ENCODE results near the gene LARP7.
"Not testable (repeated sequence)": the region's sequence is repeated elsewhere in the genome, so short reads cannot be mapped to it uniquely, and the experiment has no call there.

Gene LARP7

DNA sequence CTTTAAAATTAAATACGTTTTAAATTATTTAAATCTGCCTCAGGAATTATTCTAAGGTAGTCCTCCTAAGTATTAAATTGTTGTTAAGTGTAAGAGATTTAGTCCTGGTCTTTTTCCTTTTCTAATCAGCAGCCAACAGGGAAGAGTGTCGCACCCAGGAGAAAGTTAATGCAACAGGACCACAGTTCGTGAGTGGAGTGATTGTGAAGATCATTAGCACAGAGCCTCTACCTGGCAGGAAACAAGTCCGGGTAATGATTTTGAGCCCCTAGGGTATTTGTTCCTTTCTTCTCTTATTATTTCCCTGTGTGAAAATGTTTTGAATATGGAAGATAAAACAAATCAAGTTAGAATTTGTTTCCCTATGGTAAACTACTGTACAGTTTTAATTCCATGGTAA, 13.4 kb downstream of the LARP7 start:
- DNase-seq (ENCODE audit: low read depth in 2 of 2): no peak

DNA sequence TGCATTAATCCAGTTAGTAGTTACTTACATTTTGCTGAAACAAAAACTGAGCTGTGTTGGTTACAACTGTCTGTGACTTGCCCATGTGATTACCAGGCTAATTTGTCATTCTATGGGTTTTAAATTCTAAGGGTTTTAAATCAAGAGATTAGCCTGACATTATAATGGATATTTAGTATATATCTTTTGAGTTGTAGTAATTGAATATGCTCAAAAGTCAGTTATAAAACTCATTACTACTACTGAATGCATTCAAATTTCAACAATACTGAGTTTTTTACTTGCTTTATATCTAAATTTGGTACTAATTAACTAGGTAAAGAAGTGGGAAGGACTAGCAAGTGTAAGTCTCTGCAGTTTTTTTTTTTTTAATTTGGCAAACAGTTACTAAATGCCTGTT, 14.7 kb downstream of the LARP7 start:
- no peak for DNase-seq (ENCODE audit: low read depth in 2 of 2)

DNA sequence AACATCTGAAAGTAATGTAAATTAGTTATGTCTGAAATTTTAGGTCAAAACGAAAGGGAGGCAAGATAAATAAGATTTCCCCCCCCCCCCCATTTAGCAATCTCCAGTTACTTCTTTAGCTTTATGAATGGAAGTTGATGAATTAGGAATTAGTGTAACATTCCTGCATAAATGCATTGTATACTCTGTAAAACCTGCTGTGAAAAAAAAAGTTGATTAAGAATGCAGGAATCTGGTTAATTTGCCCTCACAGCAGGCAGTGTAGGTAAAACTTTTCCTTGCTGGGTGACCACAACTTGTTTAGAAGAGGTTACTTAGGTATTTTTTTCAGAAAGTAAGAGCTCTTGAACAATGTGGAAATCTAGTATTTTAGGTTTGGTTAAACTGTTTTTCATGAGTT, 15.3 kb downstream of the LARP7 start:
- no peak for DNase-seq (ENCODE audit: low read depth in 2 of 2)

DNA sequence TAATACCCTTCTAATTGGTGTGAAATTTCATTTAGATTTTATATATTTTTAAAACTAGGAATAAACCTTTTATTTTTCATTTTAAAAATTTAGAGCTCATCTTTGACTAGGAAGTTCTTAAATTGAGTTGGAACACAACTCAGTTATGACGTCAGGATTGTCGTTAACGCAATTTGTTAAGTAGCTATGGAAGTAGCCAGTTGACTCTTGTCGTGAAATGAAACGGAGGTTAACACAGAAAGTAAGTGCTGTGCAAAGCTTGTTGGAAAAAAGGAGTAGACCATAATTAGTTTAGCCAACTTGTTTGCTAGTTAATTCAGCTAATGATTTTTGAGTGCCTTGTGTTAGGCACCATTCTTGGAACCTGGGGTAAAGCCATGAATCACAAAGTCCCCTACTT, 18.3 kb downstream of the LARP7 start:
- DNase-seq (ENCODE audit: low read depth in 2 of 2): no peak

DNA sequence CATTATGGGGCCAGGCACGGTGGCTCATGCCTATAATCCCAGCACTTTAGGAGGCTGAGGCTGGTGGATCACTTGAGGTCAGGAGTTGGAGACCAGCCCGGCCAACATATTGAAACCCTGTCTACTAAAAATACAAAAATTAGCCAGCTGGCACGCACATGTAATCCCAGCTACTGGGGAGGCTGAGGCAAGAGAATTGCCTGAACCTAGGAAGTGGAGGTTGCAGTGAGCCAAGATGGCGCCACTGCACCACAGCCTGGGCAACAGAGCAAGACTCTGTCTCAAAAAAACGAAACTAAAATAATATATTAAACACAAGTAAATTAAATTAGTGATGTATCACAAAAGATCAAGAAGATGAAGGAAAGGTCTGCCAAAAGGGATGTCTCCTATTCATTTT, 19.2 kb downstream of the LARP7 start:
- DNase-seq (ENCODE audit: low read depth in 2 of 2): not testable (repeated sequence)

DNA sequence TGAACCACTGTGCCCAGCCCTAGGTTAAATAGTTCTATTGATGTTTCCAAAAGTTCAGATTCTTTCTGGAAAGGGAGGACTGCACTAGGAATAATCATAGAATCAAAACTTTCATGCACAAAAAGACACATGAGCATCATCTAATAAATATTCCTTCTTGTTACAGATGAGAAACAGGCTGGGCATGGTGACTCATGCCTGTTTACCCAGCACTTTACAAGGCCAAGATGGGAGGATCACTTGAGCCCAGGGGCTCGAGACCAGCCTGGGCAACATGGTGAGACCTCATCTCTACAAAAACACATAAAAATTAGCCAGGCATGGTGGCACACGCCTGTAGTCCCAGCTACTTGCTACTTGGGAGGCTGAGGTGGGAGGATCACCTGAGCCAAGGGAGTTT, 27.7 kb downstream of the LARP7 start:
- DNase-seq (ENCODE audit: low read depth in 2 of 2): no peak

DNA sequence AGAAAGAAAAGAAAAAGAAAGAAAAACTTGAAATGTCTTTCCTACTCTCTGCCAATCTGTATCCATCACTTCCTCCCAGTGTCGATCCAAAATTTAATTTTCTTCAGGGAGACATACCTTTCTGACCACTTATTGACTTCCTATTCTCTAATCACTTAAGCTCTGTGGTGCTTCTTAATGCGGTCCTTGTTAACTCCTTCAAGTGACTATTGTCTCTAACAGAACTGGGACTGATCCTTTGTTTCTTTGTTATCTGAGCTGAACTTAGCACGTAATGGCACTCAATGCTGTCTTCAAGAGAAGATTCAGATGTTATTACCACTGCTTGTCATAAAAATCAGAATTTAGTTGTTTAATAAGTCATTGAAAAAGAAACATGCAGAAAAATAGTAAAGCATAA, 31.2 kb downstream of the LARP7 start:
- DNase-seq (ENCODE audit: low read depth in 2 of 2): no peak

DNA sequence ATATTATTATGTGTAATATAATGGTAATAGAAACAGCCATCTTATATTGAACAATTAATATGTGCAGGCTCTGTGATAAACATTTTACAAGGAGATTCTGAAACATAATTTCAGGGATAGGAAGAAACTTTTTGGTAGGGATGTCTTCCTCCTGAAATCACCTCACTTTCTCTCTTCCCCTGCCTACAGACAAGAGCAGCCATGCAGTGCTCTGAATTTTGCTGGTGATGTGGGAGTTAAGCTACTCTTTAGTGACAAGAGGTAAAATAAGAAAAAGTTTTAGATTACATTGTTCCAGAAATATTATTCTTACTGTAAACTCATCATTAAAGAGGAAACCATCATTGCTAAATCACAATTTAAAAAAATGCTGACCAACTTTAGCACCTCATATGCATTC, 36.1 kb downstream of the LARP7 start:
- no peak for DNase-seq (ENCODE audit: low read depth in 2 of 2)

DNA sequence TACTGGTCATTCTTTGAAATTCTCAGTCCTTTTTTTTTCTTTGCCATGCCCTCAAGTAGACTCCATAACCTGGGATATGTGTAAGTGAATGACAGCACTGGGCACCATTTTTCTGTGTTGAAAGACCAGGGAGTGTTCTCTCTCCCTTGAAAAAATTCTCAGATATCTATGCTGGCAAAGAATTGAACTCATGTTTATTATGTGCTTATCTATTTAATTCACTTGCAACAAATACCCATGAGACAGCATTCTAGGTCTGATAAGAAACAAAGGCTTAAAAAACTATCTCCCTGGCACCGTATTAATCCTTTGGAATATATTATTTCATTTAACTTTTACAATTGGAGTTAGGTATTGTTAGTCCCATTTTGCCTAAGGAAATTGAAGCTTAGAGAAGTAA, 36.7 kb downstream of the LARP7 start:
- DNase-seq (ENCODE audit: low read depth in 2 of 2): no peak

DNA sequence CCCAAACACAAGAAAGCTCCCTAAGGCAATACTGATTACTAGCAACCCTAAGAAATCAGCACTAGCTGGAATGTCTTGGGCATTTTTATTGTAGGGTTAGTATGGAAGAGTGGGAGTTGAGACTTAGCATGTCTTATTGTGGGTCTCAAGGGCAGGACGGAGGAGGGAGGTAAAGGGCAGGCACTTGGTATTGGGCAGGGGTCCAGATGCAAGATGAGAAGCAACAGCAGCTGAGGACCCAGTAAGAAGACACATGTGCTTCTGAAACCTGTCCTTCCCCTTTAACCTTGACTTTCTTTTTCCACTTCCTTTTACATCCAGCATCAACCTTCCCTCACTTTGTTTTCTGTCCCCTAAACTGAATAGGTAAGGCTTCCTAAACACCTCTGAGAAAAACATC, 37.4 kb downstream of the LARP7 start:
- no peak for DNase-seq (ENCODE audit: low read depth in 2 of 2)

DNA sequence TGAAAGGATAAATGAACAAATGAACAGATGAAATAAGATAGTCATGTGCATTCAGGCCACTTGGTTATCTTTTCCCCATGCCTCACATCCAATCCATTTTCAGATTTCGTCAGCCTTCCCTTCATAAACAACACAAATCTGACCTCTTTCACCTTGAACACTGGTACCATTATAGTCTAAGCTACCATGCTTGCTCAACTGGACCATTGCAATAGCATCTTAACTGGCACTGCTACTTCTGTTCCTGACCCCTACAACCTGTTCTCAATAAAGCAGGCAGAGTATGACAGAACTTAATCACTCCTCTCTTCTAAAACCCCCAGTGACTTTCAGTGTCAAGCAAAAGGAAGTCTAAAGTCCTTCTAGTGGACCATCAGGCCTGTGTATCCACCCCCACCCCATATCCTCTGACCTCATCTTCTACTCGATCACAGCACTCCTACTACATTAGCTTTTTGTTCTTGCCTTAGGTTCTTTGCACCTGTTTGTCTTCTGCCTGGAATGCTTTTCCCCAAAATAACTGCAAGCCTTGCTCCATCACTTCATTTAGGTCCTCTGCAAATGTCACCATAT, 40.7 kb downstream of the LARP7 start:
- no peak for DNase-seq (ENCODE audit: low read depth in 2 of 2)

DNA sequence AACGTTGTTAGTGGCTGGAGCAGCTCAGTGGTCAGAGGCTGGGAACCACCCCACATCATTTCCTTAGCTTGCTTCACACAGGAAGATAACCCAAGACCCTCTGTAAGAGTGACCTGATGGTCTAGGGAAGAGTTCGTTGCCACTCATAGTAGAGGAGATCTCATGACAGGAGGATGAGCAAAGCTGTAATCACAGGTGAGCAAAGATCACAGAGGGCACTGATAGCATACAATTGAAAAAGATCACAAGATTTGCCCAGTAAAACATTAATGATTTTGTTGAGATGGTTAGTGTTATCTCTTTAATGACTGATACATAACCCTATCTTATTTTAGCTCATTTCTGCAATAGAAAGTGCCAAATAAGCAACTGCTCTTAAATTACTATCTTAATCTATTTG, 44.1 kb downstream of the LARP7 start:
- DNase-seq (ENCODE audit: low read depth in 2 of 2): no peak

DNA sequence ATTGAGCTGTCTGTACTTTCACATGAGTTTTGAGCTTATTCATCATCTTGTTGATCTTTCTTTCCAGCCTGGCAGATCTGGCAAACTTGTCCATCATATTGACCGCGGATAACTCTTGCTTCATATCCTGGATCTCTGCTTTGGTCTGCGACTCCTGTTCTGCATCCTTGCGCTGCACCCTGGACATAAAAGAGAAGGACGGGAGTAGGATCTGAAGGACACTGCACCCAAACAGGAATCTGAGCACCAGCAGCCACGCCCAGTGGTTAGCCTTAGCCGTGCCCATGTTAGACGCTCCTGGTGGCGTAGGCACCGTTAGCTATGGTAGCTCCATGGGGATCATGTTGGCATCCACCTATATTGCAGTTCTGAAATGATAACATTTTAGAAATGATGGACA, 56.6 kb downstream of the LARP7 start:
- no peak for DNase-seq (ENCODE audit: low read depth in 2 of 2)

DNA sequence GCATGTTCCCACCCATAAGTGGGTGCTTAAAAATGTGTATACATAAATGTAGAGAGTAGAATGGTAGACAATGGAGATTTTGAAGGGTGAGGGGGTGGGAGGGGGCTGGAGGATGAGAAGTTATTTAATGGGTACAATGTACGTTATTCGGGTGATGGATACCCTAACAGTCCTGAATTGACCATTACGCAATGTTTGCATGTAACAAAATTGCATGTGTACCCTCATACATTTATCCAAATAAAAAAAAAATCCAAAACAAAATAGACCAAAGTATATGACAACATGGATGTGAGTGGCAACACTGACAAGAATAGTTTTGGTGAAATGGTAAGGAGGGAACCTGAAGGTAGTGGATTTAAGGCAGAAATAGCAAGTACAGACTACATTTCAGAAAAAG, 63.7 kb downstream of the LARP7 start:
- no peak for DNase-seq (ENCODE audit: low read depth in 2 of 2)

DNA sequence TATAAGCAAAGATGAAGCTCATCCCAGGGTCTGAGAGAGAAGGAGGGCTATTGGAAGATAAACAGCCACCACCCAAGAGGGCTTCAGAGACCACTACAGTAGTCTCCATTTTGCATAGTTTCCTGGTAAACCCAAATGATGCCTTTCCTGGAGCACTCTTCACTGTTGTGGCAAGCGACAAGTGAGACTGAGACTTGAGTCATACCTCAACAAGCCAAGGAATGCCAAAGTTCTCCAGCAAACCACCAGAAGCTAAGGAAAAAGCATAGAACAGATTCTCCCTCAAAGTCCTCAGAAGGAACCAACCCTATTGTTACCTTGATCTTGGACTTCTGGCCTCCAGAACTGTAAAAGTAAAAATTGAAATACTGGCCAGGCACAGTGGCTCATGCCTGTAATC, 65.9 kb downstream of the LARP7 start:
- DNase-seq (ENCODE audit: low read depth in 2 of 2): no peak

DNA sequence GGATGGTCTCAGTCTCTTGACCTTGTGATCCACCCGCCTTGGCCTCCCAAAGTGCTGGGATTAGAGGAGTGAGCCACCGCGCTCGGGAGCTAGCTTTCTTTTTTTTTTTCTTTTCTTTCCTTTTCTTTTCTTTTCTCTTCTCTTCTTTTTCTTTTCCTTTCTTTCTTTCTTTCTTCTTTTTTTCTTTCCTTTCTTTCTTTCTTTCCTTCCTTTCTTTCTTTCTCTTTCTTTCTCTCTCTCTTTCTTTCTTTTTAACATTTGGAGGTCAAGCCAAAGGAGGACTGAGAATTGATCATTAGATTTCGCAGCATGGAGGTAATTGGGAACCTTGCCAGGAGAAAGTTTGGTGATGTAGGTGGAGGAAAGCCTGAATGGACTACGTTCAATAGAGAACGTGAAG, 67.4 kb downstream of the LARP7 start:
- DNase-seq (ENCODE audit: low read depth in 2 of 2): no peak

DNA sequence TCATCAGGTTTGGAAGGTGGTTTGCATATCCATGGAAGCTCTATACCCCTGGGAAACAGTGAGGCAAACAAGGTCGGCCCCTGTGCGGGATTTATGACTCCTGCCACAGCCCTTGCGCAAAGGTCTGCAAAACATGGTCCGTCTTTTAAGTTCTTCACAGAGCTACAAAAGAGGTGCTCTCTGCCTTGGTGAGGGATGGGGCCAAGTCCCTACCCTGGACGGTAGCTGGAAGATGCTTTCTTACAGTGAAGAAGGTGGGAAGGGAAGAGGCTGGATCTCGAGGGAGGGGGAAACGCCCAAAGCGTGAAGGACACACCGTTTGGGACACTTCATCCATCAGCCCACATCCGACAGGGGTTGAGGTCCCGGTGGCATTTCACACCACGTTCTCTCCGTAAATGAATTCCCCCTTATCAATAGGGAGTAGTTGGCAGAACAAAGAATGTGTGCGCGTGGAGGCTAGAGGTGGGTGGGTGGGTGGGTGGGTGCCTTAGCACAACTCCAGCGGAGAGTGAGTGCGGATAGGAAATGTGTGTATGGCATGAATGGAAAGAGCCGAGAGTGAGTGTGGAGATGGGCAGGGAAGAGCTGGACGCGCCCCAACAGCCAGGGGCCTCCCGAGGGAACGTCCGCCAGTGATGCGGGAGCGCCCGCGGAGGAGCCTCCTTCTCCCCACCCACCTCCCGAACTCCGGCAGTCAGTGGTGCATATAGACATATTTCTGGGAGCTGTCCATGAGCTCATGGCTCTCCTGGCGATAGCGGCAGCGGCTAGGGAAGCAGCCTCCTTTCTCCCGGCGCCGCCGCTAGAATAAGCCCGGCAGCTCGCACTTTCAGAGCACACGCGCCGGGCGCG, 68.3 kb downstream of the LARP7 start:
- DNase-seq (ENCODE audit: low read depth in 2 of 2): no peak

DNA sequence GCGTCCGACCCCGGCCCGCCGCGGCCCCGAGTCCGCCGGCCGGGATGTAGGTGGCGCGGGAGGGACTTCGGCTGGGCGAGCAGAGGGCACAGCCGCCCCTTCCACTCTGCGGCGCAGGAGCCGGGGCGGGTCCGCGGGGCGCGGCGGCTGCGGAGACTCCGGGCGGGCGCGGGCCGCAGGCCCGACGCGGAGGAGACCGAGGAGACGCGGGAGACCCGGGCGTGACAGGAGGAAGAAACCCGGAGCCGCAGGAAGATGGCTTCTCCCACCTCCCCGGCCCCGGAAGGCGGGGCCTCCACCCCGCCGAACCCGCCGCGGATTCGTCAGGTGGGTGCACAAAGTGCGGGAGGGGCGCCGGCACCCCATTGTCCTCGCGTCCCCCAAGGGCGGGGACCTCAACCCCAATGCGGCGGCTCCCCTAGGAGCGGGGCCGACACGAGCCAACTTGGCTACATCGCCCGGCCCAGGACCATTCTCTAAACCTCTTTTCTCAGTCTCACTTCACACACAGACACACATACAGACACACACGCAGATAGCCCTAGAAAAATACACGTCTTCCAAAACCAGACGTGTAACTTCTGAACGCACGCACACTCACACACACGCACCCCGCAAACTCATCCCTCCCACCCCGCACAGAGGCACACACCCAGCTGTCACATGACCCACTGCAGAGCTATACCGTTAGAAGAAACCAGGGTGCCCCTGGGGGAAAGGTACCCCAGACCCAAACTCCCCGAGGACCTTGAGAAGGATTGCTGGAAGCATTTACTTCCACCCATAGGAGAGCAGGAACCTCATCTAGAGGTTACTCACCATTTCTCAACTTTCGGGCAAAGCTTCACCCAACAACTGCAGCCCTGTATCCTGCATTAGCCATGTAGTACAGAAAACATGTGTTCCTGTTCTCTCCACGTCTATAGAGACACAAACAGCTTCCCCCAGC, 69.2 kb downstream of the LARP7 start:
- DNase-seq (ENCODE audit: low read depth in 2 of 2): not testable (repeated sequence)

DNA sequence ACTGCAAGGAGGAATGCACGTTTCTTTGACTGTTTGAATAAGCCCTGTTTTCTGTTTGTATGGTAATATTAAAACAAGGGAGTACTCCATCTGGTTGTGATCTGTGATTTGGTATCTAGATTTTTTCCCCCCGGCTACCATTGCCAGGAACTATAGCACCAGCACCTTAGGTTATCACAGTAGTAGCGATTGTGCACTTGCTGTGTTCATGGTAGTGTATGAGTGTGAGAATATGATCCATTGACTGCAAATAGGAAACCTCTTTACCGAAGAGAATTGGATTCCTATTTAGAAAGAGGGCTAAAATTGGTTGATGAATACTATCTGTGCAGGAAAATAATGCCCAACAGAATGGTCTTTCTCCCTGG, 69.9 kb downstream of the LARP7 start:
- DNase-seq (ENCODE audit: low read depth in 2 of 2): no peak
